Measurements from ENCODE around the gene BCOR. TPM values are rescaled to one million over a fixed set of nuclear protein-coding genes. Genes with fewer than 3 reads are reported as not detected.

The BCOR gene
- total RNA-seq, 4 donors from 2014 or later, result 19.9 to 32.5 (median 26.0) TPM

DNA sequence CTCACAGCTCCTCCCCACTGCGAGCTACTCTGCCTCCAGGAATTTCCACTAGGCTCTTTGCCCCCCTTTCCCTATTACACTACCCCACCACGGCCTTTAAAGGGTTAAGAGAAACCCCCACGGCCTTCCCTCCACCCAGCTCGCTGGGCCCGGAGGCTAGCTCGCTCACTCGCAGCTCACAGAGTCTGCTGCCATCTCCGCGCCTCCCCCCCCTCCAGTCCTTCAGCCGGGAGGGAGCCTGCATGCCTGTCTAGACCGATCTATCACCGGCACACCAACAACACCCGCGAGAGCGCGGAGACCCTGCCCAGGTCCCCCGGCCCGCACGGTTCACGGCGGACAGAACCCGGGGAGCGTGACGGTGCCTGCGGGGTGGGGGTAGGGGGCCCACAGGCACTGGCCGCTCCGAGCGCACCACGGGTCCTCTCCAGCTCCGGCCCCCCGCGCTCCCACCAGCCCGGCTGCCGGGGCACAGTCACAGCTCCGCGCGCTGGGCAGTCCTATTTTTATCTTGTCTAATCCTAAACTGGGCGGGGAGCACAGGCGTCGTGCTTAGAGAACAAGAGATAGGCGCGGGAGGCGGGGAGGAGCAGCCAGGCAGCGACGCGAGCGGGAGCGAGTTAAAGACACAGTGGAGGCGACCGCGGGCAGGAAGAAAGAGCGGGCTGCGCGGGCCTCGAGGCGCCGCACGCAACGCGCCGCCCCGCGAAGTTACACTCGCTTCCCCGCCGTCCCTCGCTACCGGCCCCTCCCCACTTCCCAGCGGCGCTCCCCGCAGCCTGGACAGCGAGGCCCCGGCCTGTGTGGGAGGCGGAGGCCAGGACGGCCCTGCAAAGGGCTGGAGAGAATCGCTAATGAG lies 3.5 kb downstream of the BCOR start:
- Histone ChIP-seq H3K27me3 (peaks cover 0 to 38% (median 0%) of the 10 kb centered on the region in 4 donors), H3K36me3 (no peaks in the 10 kb centered on the region), H3K27ac (replicated peaks in 1 of 4) (peak overlapping the region; percentile 87 to 93 (median 92)), H3K4me3 (peak overlapping the region; percentile 72 to 86 (median 76)), H3K4me1 (peaks cover 17 to 100% (median 52%) of the 10 kb centered on the region in 4 donors), H3K9me3 (no peaks in the 10 kb centered on the region)
- intact Hi-C loops (cut with DNase I), result loop anchor here (5.0 to 10.0 kb wide), 2 partner anchors 78 to 359 kb away; no protein-coding TSS in a partner anchor
- WGBS, result 3% methylated on average over 29 of the region's 76 CpGs
- TF ChIP-seq POLR2A (IDR thresholded peaks at IDR 0.05; ENCODE audit: low read depth) (peak; percentile 12), POLR2AphosphoS5 (IDR thresholded peaks at IDR 0.05) (peak; percentile 30 to 50), EP300 (IDR thresholded peaks at IDR 0.05) (no peak)
- TF ChIP-seq, protein P1, sequence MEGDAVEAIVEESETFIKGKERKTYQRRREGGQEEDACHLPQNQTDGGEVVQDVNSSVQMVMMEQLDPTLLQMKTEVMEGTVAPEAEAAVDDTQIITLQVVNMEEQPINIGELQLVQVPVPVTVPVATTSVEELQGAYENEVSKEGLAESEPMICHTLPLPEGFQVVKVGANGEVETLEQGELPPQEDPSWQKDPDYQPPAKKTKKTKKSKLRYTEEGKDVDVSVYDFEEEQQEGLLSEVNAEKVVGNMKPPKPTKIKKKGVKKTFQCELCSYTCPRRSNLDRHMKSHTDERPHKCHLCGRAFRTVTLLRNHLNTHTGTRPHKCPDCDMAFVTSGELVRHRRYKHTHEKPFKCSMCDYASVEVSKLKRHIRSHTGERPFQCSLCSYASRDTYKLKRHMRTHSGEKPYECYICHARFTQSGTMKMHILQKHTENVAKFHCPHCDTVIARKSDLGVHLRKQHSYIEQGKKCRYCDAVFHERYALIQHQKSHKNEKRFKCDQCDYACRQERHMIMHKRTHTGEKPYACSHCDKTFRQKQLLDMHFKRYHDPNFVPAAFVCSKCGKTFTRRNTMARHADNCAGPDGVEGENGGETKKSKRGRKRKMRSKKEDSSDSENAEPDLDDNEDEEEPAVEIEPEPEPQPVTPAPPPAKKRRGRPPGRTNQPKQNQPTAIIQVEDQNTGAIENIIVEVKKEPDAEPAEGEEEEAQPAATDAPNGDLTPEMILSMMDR (IDR thresholded peaks at IDR 0.05), result no peak
- DNase-seq (ENCODE audit: extremely low spot score), result no peak

GRCh38 chrX:40093586-40093985 lies 4.2 kb downstream of the BCOR start:
- 24% methylated on average over 10 of the region's 10 CpGs for WGBS

DNA sequence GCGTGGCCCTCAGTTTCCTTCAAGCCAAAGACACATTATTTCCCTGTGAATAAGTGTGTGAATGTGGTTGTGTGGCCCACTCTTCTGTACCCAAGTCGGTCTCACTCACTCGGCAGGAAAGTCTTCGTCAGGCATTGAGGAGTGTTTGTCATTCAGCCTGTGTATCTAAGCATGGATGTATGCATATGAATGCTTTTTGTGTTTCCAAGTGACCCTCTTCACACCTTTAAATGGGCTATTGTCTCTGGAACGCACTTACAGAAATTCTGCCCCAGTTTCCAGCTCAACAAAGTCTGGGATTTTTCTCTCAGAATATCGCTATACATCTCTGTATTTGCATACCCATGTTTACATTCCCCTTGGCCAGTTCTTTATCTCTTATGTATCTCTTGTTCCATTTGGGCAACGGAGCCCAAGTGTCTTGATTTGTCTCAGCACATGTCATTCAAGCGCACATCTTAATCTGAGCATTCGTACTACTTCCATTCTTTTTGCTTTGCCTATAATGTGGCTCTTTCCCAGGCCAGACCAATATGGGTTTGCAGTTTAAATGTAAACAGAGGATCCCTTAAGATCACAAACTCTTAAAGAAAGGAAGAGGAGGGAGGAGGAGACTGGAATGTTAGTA lies 4.8 kb downstream of the BCOR start:
- DNase-seq (ENCODE audit: extremely low spot score), result no peak
- TF ChIP-seq POLR2A (IDR thresholded peaks at IDR 0.05; ENCODE audit: low read depth), result no peak
- no peak for TF ChIP-seq POLR2AphosphoS5 (IDR thresholded peaks at IDR 0.05)
- no peak for TF ChIP-seq EP300 (IDR thresholded peaks at IDR 0.05)
- Histone ChIP-seq H3K4me1 (peaks cover 21 to 100% (median 57%) of the 10 kb centered on the region in 4 donors), H3K27me3 (peaks cover 0 to 35% (median 0%) of the 10 kb centered on the region in 4 donors), H3K4me3 (no peak overlapping the region), H3K36me3 (no peaks in the 10 kb centered on the region), H3K27ac (replicated peaks in 1 of 4) (no peak overlapping the region), H3K9me3 (no peaks in the 10 kb centered on the region)
- intact Hi-C loops (cut with DNase I), result loop anchor here (5.0 to 10.0 kb wide), 2 partner anchors 79 to 358 kb away; no protein-coding TSS in a partner anchor
- WGBS, result 57% methylated on average over 9 of the region's 9 CpGs

More at GRCh38 chrX:40093586-40093985, 4.2 kb downstream of the BCOR start:
- Histone ChIP-seq H3K27me3 (peaks cover 0 to 38% (median 0%) of the 10 kb centered on the region in 4 donors), H3K4me1 (peaks cover 20 to 100% (median 52%) of the 10 kb centered on the region in 4 donors), H3K4me3 (peak overlapping the region; percentile 72 to 86 (median 76)), H3K9me3 (no peaks in the 10 kb centered on the region), H3K36me3 (no peaks in the 10 kb centered on the region), H3K27ac (replicated peaks in 1 of 4) (peak overlapping the region in 3 of 4 donors; percentile 87 to 92 (median 91))
- DNase-seq (ENCODE audit: extremely low spot score), result no peak
- intact Hi-C loops (cut with DNase I), result loop anchor here (5.0 to 10.0 kb wide), 2 partner anchors 79 to 359 kb away; no protein-coding TSS in a partner anchor
- no peak for TF ChIP-seq POLR2AphosphoS5 (IDR thresholded peaks at IDR 0.05)
- no peak for TF ChIP-seq EP300 (IDR thresholded peaks at IDR 0.05)
- TF ChIP-seq, protein P1 (IDR thresholded peaks at IDR 0.05), result no peak

DNA sequence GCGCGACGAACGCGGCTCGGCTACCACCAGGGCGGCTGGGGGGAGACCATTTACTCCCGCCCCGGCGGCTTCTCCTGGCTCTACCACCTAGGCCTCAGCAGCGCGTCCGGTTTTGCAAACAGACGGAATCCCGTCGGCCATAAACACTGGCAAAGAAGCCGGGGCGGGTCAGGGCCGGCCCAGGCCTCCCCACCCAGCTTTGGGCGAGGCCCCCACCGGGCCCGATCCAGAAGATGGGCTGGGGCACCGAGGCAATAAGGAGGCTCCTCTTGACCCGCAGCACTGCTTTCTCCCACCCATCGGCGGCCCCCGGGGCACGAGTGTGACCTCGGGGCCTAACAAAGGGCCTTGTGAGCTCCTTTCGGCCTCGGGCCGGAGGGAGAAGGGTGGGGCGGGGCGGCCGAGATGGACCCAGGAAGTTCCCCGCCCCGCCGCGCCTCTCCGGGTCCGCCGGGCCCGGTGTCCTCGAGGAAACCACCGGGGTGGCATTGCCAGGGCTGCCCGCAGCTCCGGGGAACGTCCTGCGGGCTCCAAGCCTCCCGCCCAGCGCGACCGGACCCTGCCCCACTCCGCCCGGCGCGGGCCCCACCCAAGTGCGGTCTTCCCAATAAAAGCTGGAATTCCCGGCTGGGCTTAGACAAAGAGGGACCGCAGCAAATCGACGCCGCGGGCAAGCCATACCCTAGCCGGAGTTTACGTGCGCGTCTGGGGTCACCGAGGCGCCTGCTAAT lies 5.9 kb downstream of the BCOR start:
- H3K4me1 ChIP-seq, result peaks cover 21 to 100% (median 68%) of the 10 kb centered on the region in 4 donors
- H3K27ac ChIP-seq (replicated peaks in 1 of 4), result no peak overlapping the region
- H3K4me3 ChIP-seq, result no peak overlapping the region
- DNase-seq (ENCODE audit: extremely low spot score), result no peak
- TF ChIP-seq POLR2A (IDR thresholded peaks at IDR 0.05; ENCODE audit: low read depth), result no peak
- TF ChIP-seq, protein P1 (IDR thresholded peaks at IDR 0.05), result no peak
- TF ChIP-seq EP300 (IDR thresholded peaks at IDR 0.05), result no peak
- no peak for TF ChIP-seq POLR2AphosphoS5 (IDR thresholded peaks at IDR 0.05)
- 65% methylated on average over 42 of the region's 70 CpGs for WGBS
- intact Hi-C loops (cut with DNase I), result loop anchor here (5.0 to 10.0 kb wide), 2 partner anchors 80 to 357 kb away; no protein-coding TSS in a partner anchor
- peaks cover 0 to 29% (median 0%) of the 10 kb centered on the region in 4 donors for H3K27me3 ChIP-seq
- no peaks in the 10 kb centered on the region for H3K9me3 ChIP-seq
- H3K36me3 ChIP-seq, result no peaks in the 10 kb centered on the region

Data from esophagus muscularis mucosa (tissue), 4 donors.